Activated CD4-positive, alpha-beta T cell treated with anti-CD3 and anti-CD28 coated beads, Interleukin-2, amount 50 U/mL, for 16 hours (primary cell): ENCODE measurements around the gene CHCHD6.

Source experiments
- DNase-seq: peaks from one replicate; pipeline ENCODE4 v3.0.0-alpha.2; 2020

Gene CHCHD6

DNA sequence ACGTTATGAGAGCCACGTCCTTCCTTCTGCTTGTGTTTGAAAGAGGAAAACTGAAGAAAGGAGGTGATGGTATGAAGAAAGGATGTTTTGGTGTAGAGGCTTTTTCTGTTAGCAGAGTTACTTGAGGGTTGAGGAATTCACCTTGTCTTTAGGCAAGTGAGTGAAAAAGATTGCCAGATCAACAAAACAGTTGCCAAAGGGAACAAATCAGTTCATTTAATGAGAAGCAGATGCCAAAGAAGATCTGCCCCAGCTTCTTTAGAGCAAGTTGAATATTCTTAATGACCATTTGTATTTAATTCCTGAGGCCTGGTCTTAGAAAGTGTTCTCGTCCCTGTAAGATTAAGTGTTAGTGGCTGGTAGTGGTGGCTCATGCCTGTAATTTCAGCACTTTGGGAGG lies 2.6 kb downstream of the CHCHD6 start:
- DNase-seq, result no peak

DNA sequence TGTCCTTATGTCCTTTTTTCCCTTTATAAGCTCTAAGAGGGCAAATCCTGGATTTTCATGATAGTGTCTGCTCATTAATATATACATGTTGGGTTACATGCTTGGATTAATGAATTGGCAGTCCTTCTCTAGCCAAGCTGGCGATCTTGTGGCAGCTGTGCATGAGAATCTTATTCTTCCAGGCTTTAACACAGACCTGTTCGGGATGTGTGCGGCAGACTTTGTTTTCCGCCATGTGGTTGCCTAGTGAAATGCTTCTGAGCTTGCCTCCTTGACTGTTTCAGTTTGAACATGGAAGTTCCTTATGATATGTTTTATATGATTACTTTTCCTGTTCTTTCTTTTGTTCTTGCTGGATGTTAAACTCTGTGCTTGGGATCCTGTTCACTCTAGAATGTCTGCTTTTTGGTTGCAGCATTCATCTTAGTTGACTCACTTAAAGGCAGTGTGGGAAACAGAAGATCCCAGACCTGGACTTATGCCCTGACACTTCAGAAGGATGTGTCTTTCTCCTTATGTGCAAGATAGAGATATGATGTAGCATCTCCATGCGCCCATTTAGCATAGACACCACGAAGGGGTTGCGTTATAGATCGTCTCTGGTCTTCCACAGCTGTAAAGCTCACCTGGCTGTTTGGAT lies 7.2 kb downstream of the CHCHD6 start:
- no peak for DNase-seq

DNA sequence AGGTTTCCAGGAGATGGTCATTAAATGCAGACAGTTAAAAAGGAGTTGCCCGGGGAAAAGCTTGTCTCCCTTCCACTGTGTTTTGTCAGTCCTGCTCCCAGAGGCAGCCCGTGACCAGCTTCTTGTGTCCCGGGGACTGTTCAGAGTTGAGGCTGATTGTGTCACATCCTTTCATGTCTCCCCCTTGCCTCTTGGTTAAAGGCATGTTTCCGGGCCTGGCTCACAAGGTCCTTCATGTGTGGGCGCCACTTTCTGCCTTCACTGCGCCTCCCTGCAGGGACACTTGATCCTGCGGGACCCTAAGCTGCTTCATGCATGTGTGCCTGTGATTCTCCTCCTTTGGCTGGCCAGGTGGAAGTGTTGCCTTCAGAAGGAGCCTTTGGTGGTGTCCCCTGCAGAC lies 9.2 kb downstream of the CHCHD6 start:
- no peak for DNase-seq

DNA sequence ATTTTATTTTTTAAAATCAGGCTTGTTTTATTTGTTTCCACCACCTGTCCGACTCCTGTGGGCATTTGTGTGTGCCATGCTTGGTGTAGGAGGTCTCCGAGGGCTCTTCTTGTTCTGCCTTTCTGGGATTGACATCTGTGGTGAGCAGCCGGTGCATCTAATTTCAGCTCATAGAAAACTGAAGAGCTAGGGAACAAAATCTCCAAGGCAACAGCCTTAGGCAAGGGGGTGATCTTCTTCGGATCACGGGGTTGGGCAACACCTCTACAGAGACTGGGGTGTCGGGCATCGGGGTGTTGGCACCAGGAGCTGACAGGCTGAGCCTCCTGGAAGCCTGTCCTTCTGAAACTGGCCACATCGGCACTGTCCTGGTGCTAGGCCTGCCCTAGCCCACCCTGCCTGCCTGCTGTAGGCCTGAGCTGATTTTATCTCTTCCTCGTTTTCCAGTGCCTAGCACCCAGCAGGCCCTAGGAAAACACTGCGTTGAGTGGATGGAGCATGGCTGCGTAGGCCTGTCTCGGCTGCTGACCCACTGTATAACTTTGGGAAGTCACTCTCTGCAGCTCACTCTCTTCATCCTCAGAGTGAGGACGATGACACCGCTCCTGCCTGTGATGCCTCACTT lies 10.3 kb downstream of the CHCHD6 start:
- no peak for DNase-seq

DNA sequence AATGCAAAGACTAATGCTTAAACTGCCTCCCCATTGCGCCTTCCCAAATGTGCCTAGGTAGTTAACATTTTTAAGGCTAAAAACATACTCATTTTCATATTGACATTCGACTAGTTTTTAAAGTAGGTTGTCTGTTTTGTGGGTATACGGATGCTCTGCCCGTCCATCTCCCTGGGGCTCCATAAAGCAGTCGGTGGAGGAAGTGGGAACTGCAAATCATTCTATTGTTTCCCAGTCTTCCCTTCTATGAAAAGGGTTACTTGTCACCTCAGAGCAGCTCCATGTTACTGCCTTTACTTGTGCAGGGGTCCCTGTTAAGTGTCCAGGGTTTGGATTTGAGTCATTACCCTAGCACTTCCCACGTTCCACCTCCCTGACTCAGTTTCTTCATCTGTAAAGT lies 10.9 kb downstream of the CHCHD6 start:
- DNase-seq, result no peak

DNA sequence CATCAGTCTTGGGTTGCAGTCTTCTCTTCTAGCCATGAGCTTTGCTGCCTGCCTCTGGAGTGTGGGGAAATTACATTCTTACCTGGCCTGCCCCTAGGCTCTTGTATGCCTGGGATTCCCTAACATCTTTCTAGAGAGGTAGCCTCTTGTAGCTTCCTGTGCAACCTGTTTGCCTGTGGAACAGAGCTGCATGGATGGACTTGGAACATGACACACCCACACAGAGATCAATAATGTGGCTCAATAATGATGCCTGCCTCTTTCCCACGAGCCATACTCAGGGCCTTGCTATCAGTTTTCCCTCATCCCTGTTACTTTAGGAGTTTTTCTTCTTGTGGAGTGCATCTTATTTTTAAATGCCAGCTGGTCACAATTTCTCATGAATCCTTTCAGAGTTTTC lies 11.4 kb downstream of the CHCHD6 start:
- DNase-seq, result no peak

DNA sequence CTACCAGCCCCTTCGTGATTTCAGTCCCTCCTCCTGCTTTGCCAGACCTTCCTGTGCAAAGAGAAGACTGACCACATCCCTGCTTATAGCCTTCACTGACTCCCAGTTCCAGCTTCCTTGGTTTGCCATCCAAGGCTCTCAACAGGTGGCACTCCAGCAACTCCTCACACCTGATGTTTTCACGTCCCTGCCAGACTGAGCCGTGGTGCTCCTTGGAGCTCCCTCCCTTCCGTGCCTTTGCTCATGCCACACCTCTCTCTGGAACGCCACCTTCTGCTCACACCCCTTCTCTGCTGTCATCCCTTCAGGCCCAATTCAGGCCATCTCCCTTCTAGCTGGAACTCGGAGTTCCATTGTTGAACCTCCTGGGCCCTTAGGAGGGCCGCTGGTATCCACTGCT lies 12.0 kb downstream of the CHCHD6 start:
- DNase-seq, result no peak

DNA sequence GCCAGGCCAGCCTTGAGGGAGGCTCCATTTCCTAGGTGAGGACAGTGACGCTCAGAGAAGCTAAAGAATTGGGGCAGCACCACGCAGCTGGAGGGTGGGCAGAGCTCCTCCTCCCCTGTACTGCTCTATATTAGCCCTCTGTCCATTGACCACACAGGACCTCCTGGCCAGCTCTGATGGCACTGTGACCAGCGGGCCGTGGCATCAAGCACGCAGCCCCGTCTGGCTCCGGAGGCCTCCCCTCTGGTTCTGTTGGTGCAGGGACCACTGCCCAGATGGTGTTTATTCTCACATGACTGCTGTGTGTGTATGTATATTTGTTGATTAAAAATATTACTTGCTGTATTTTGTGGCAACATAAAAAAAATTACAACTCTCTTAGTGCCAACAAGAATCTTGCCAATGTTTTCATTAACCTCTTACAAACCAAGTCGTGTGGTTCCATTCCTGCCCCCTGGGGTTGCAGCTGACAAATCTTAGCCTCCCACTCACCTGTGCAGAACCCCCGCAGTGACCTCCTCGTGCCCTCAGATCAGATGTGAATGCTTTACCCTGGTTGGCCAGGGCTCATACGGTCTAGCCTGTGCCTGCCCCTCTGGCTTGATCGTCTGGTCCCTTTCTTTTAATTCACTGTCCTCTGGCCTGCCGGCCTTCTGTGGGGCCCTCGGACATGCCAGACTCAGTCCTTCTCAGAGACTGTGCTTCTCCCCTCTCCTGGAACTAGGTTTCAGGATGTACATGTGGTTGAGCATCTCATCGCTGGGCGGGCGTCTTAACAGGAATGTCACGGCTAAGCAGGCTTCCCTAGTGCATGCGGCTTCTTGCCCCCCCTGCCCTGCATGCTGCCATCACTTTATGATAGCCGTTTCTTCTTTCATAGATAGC lies 14.8 kb downstream of the CHCHD6 start:
- DNase-seq, result no peak

DNA sequence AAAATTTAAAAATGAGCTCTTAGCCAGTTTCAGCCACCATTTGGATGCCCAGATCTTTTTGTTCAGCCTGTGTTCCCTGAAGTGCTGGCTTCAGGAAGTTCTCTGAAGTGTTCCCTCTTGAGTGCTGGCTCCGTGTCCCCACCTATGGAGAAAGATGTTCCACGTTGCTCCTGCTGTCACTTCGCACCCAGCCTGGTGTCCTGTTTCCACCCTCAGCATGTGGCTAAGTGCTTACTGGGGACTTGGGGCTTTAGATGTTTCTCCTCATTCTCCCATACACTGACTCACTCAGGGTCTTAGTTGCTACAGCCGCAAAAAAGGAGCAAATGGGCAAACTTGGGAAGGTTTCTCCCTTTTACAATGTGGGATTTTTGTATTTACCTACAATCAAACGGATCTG lies 16.6 kb downstream of the CHCHD6 start:
- DNase-seq, result no peak

DNA sequence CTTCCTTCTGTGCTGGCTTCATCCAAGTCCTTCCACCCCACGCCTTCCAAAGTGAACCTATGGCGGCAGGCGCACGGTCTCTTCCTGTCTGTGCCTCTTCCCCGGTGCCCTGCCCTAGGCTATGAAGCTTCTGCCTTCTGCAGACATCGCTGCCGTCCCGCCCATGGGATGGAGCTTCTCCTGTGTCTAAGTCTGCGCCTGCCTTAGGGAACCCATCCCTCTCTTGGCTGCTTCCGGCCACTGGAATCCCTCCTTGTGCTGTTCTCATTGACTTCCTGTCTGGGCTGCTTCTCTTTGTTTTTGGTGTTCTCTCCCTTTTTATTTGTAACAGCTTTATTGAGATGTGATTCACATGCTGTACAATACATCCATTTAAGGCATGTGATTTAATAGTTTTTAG lies 17.2 kb downstream of the CHCHD6 start:
- no peak for DNase-seq

DNA sequence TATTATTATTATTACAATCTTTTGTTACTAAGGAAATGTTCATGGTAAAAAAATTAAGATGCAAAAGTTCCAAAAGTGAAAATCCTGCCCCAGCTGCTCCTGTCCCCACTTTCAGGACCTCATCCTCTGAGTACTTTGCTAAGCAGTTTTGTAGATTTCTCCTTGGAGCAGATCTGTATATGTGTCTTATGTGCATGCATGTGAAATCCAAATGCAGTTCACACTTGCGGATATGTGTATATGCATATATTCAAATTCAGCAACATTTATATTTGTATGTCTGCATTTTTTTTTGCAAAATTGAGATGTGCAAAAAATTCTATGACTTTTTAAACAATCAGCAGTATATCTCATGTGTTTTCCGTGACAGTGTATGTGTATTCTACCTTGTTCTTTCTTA lies 19.2 kb downstream of the CHCHD6 start:
- DNase-seq, result no peak

DNA sequence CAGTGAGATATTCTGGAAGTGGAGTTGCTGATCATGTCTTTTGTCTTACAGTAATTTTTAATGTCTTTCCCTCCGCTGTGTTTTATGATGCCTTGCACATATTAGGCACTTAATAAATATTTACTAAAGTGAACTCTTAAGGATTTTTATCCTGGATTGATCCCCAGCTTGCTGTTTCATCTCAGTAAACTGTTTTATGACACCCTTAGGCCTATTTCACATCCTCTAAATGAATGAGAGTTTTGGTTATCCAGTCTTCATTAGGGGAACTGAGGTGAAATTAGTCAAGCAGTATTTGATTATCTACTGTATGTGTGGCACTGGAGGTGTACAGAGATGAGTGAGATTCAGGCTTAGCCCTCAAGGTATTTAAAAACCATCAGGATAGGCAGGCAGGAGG lies 19.8 kb downstream of the CHCHD6 start:
- no peak for DNase-seq

DNA sequence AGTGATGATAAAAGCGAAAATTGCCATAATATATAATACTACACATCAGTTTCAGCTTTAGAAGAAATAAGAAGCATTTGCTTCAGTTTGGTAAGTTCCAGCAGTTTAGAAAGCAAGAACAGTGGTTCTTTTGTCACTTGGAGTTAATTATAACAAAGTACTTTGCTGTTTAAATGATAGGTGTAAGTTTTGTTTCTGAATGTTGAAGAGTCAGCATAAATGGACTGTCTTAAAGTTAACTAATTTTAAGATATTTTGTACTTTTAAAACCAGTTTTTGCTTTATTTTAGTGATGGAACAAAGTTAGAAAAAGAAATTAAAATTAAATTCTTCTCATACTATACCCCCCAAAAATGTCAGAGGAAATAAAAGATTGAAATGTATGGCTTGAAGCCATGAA lies 24.6 kb downstream of the CHCHD6 start:
- no peak for DNase-seq

DNA sequence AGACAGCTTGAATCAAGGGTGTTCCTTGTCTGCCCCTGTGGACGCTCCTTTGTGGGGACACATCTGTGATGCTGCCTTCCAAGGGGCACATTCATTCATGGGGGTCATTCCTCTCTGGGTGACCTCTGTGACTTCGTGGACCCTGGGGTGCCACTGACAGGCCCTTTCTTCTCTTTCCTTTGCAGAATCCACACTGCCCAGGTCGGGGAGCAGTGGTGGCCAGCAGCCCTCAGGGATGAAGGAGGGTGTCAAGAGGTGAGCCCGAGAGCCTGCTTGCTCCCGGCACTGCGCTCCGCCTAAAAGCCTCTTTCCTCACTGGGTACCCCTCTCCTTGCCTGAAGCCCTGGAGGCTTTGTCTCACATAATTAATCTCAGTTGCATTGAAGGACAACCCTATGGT lies 26.3 kb downstream of the CHCHD6 start:
- DNase-seq, result no peak

DNA sequence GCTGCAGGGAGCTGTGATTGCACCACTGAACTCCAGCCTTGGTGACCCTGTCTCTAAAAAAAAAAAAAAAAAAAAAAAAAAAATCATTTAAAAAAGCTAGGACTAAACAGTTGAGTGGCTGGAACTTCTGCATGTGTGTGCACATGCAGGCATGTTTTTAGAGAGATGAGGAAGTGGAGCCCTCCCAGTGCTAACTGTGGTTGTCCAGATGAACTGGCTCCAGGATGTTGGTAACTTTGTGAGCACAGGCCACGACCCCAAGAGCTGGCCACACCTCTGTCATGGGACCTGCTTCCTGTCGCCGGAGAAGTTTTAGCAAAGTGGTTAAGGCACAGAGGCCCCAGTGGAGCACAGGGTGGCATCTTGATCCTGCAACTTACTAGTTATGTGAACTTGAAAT lies 27.0 kb downstream of the CHCHD6 start:
- peak; percentile 9 for DNase-seq

DNA sequence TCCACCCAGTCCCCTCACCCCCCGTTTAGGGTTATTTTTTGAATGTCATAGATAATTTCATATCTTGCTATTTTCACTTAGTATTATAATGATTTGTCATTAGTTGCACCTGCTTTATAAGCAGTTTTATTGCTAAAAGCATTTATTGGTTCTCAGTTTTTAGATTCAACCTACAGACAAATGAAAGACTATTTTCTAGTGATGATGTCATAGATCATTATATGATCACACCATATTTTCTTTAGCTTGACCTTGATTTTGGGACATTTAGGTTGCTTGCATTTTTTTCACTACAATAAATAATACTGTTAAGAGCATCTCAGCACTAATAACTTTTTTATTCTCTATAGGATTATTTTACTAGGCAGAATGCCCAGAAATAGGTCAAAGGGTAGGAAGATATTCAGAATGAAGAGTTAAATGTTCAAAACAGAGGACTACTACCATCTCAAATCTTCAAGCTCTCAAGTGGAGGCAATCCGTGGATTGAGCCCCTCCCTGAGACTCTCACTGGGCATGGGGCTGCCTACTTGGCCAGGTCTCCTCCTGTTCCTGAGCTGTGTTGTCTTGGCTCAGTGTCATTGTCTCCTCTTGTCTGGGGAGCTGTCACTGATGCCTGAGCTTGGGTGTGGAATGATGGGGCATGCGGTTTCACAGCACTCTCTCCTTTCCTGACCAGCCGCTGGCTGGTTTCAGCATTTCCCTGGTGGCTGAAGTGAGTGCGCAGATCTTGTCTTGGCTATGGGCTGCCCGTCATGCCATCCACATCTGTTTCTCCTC lies 28.4 kb downstream of the CHCHD6 start:
- DNase-seq, result no peak

DNA sequence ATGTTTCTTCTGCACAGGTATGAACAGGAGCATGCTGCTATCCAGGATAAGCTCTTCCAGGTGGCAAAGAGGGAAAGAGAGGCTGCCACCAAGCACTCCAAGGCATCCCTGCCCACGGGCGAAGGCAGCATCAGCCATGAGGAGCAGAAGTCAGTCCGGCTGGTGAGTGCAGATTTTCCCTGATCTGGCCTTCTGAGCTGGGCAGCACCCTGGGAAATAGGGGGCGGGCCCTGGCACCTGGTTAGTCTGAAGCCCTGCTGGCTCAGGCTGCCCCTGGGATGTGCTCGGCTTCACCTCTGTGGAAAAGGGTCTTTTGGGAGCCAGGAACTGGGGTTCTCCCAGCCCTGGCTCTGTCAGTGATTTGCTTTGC lies 29.0 kb downstream of the CHCHD6 start:
- DNase-seq, result no peak

DNA sequence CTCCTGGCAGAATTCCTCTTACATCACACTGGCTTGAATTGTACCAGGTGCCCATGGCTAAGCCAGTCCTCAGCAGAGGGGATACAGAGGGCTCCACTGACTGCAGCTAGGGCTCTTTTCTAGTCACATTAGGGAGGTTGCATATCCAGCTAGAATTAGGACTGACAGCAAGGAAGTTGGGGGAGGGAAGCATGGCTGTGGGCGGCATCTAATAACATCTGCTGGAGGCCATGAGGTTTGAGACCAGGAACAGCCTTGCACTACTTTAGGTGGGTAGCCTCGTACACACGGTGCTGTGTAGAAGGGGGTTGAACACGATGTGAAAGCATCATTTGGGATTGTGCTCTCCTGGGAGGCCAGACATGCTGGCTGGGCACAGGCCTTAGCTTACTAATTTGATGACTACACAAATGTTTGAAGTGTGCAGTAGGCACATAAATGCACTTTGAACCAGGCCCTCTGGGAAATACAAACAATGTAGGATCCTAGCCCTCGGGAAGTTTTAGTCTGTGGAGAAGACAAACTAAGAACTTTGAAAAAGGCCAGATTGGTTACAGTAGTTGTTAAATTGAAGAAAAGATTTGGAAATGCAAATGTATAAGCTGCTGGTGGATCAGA lies 30.2 kb downstream of the CHCHD6 start:
- DNase-seq, result no peak

DNA sequence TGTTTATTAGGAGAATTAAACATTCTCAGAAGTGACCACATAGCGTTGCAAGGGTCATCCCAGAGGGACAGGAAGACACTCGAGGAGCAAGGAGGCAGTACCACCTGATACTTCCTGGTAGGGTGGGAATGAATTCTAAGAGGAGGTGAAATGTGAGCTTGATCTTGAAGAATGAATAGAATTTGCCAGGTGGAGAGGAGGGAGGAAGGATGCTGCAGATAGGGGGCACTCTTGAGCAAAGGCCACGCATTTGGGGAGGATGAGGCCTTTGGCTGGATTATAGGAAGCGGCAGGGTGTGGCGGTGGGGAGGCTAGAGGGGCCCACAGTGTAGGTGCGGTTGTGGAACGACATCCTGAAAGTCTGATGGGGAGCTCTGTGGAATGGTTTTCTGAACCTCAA lies 33.5 kb downstream of the CHCHD6 start:
- no peak for DNase-seq

DNA sequence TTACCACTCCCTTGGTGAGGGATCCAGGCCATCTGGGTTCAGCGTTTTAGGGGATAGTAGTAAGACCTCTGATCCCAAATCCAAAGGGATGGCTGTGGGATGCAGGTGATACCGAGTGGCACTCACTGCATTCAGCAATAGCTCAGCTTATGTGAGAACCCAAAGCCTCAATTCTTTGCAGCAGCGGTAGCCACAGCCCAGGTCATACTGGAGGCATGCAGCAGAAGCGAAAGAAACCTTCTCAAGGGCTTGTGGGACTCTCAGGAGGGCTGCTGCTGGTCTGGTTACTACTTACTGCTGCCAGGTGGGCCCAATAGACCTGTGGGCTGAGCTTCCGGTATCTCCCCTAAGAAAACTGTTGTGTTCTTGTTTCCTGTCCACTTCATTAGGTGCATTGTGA lies 38.0 kb downstream of the CHCHD6 start:
- DNase-seq, result no peak

DNA sequence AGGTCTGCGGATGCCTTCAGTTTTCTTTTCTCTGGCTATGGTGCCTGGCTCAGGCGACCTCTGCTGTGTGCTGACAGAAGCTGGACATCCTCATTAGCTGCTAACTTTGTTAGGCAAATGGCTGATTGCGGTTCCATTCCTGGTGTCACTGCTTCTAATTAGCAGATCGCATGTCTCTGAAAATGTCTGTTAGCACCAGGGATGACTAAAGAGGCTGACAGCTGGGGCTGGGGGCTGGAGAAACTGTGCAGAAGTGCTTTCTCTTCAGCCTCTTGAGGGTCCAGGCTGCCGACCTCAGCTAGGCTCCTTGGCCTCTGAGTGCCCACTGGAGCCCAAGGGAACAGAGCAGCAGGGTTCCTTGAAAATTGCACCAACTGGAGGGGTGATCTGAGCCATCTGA lies 39.3 kb downstream of the CHCHD6 start:
- no peak for DNase-seq

DNA sequence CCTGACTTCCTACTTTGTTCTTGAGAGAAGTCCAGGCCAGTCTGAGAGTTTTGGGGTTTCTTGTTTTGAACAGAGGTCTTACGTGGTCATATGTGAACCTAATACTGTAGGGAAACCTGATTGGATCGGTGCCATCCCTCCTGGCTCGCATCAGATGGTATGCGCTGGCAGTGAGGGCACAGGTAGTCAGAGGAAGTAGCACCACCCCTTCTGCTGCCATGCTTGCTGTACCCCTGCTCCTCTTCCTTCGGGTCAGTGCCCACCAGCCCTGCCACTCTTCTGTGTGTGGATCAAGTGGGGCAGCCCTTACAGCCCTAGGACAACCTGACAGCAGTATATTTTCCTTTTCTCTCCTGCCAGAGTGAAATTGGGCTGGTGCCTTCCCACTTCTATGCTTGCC lies 39.7 kb downstream of the CHCHD6 start:
- no peak for DNase-seq

DNA sequence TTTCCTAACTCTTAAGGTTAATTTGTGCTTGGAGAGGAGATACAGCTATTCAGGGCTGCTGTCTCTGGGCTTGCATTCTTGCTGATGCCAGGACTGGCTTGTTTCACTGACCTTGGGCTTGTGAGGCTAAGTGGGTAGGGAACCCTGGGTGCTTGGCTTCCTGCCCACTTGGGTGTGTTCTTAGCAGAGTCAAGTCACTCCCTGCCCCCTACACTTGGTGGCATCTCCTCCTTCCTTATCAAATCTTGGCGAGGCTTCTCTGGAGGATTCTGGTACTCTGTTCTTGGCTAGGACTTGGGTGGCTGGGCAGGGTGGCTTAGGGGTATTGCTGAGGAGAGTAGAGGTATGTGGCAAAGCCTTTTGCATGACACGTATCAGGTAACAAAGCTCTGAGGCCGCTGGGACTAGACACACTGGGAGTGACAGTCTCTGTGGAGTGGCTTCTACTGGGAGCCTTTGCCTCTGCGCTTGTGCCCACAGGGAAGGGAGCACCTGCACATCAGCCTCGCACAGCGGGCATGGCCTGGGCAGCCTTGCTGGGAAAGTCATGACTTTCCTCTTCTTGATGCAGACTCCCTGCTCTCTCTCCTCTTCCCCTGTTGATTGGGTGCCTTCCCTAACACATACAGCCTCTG lies 41.8 kb downstream of the CHCHD6 start:
- no peak for DNase-seq
